HepG2 (cell line): ENCODE data around the gene HNRNPF. TPM values are rescaled to one million over a fixed set of nuclear protein-coding genes. Genes with fewer than 3 reads are reported as not detected.
A peak's percentile ranks its signal among the peaks of the same experiment; 100 is the strongest.

Experiments used
- AHR ChIP-seq: IDR thresholded peaks from 2 replicates; pipeline ENCODE4 v1.6.1; 2018; ENCODE audit warnings: missing genetic modification reagents, missing compliant biosample characterization
- CBX1 ChIP-seq: IDR thresholded peaks from one replicate; pipeline ENCODE4 v1.6.1; 2016; ENCODE audit warnings: antibody characterized with exemption, low read depth
- CC2D1A ChIP-seq: sonication (generic); formaldehyde crosslinking; IDR thresholded peaks from 2 replicates; pipeline ENCODE4 v1.8.1; 2023; ENCODE audit warnings: mild to moderate bottlenecking, missing genetic modification reagents
- CENPT ChIP-seq: sonication (generic); formaldehyde crosslinking; IDR thresholded peaks from 2 replicates; pipeline ENCODE4 v1.8.0; 2022; ENCODE audit warnings: low read depth, mild to moderate bottlenecking, moderate library complexity, missing genetic modification reagents
- FOXA3 ChIP-seq: IDR thresholded peaks from 2 replicates; pipeline ENCODE4 v1.6.1; 2016; ENCODE audit warnings: missing genetic modification reagents, missing compliant biosample characterization
- HDAC6 ChIP-seq: fragments of 200-600 bp; sonication (generic); IDR thresholded peaks from 2 replicates; pipeline ENCODE4 v1.7.0; 2017; ENCODE audit warnings: mild to moderate bottlenecking, antibody characterized with exemption, low read length, low read depth
- LCORL ChIP-seq, 2 experiments: fragments of 450-650 bp in 1 of 2; sonication (generic) in 1 of 2; formaldehyde crosslinking in 1 of 2; IDR thresholded peaks; 2 replicates each; pipeline versions ENCODE4 v1.5.0 to v1.6.1; 2017 to 2020; ENCODE audit warnings: antibody characterized with exemption in 1 of 2, missing genetic modification reagents in 1 of 2
- MTA3 ChIP-seq: sonication (generic); formaldehyde crosslinking; IDR thresholded peaks from 2 replicates; pipeline ENCODE4 v1.4.0; 2020; ENCODE audit warnings: missing genetic modification reagents
- NPAS2 ChIP-seq: sonication (generic); formaldehyde crosslinking; IDR thresholded peaks from 2 replicates; pipeline ENCODE4 v1.8.0; 2022; ENCODE audit warnings: mild to moderate bottlenecking, missing genetic modification reagents, borderline replicate concordance
- PITX1 ChIP-seq: sonication (generic); formaldehyde crosslinking; IDR thresholded peaks from 2 replicates; pipeline ENCODE4 v1.5.1; 2020; ENCODE audit warnings: mild to moderate bottlenecking, missing genetic modification reagents
- RAD21 ChIP-seq: fragments of 450-650 bp; formaldehyde crosslinking; IDR thresholded peaks from 2 replicates; pipeline ENCODE4 v1.5.0; 2020; ENCODE audit warnings: mild to moderate bottlenecking
- RCOR2 ChIP-seq: IDR thresholded peaks from 2 replicates; pipeline ENCODE4 v1.6.1; 2016; ENCODE audit warnings: missing biosample characterization, missing genetic modification reagents
- SMAD3 ChIP-seq: sonication (generic); formaldehyde crosslinking; IDR thresholded peaks from 2 replicates; pipeline ENCODE4 v1.4.0; 2020; ENCODE audit warnings: missing genetic modification reagents
- SP2 ChIP-seq: sonication (generic); formaldehyde crosslinking; IDR thresholded peaks from 2 replicates; pipeline ENCODE4 v1.5.1; 2020; ENCODE audit warnings: mild to moderate bottlenecking, missing genetic modification reagents
- SRSF9 ChIP-seq: fragments of 200-400 bp; formaldehyde crosslinking; IDR thresholded peaks from 2 replicates; pipeline ENCODE4 v1.6.1; 2018; ENCODE audit warnings: borderline replicate concordance, mild to moderate bottlenecking, low read depth, low read length; ENCODE audit not compliant: insufficient read depth, poor library complexity, severe bottlenecking
- TRIM24 ChIP-seq: sonication (generic); formaldehyde crosslinking; IDR thresholded peaks from 2 replicates; pipeline ENCODE4 v1.8.0; 2022; ENCODE audit warnings: mild to moderate bottlenecking, missing genetic modification reagents
- YEATS4 ChIP-seq: sonication (generic); formaldehyde crosslinking; IDR thresholded peaks from 2 replicates; pipeline ENCODE4 v1.4.0; 2020; ENCODE audit warnings: missing genetic modification reagents, borderline replicate concordance
- ZBTB21 ChIP-seq: sonication (generic); formaldehyde crosslinking; IDR thresholded peaks from 2 replicates; pipeline ENCODE4 v1.4.0; 2020; ENCODE audit warnings: missing genetic modification reagents
- ZBTB7B ChIP-seq: sonication (generic); formaldehyde crosslinking; IDR thresholded peaks from 2 replicates; pipeline ENCODE4 v1.4.0; 2020; ENCODE audit warnings: missing genetic modification reagents
- ZFP62 ChIP-seq: sonication (generic); formaldehyde crosslinking; IDR thresholded peaks from 2 replicates; pipeline ENCODE4 v1.4.0; 2020; ENCODE audit warnings: missing genetic modification reagents
- ZKSCAN1 ChIP-seq: fragments of 150-350 bp; IDR thresholded peaks from 2 replicates; pipeline ENCODE4 v1.6.1; 2014; ENCODE audit warnings: low read length
- ZKSCAN8 ChIP-seq: IDR thresholded peaks from 2 replicates; pipeline ENCODE4 v1.6.1; 2016; ENCODE audit warnings: borderline replicate concordance, missing genetic modification reagents, missing compliant biosample characterization
- ZNF605 ChIP-seq: sonication (generic); formaldehyde crosslinking; IDR thresholded peaks from 2 replicates; pipeline ENCODE4 v1.8.0; 2022; ENCODE audit warnings: mild to moderate bottlenecking, missing genetic modification reagents
- ZNF674 ChIP-seq: sonication (generic); formaldehyde crosslinking; IDR thresholded peaks from 2 replicates; pipeline ENCODE4 v1.5.0; 2020; ENCODE audit warnings: low read depth, mild to moderate bottlenecking, missing genetic modification reagents
- ZNF720 ChIP-seq: sonication (generic); formaldehyde crosslinking; IDR thresholded peaks from 2 replicates; pipeline ENCODE4 v1.4.0; 2020; ENCODE audit warnings: missing genetic modification reagents
- ZSCAN31 ChIP-seq: sonication (generic); formaldehyde crosslinking; IDR thresholded peaks from 2 replicates; pipeline ENCODE4 v1.5.0; 2020; ENCODE audit warnings: low read depth, mild to moderate bottlenecking, missing genetic modification reagents
- polyA plus RNA-seq, 8 experiments: library from polyadenylated mRNA; depleted of rRNA in 3 of 8; stranded (reverse) in 7 of 8; unstranded in 1 of 8; fragments of >200 nt; fragmentation: Illumina TruSeq in 4 of 8; extraction: Trizol in 4 of 8; gene quantifications; 2 replicates each; pipeline versions ENCODE4 v1.2.1 to v1.2.3, GENCODE V29; 2011 to 2016; ENCODE audit warnings: low read depth in 4 of 8, missing spikeins in 1 of 8, mixed read lengths in 1 of 8; ENCODE audit not compliant: insufficient read depth in 1 of 8
- total RNA-seq, 5 experiments: library from RNA; depleted of rRNA; stranded (reverse); fragments of >200 nt; fragmentation: Illumina TruSeq; extraction: Trizol; gene quantifications; 2 replicates each; pipeline ENCODE4 v1.2.3, GENCODE V29; 2016; ENCODE audit warnings: low read depth in 1 of 5
- TF ChIP-seq, protein P1 (sequence below): sonication (generic); formaldehyde crosslinking; IDR thresholded peaks from 2 replicates; pipeline ENCODE4 v1.5.0; 2020; ENCODE audit warnings: mild to moderate bottlenecking, missing genetic modification reagents
- TF ChIP-seq, protein P2 (sequence below), 2 experiments: IDR thresholded peaks; 2 replicates each; pipeline ENCODE4 v1.6.1; 2011 to 2012; ENCODE audit warnings: low read length in 2 of 2, borderline replicate concordance in 1 of 2, low read depth in 1 of 2, mild to moderate bottlenecking in 1 of 2, moderate library complexity in 1 of 2

The HNRNPF gene
- total and polyA plus RNA-seq, 2 of the 13 experiments (the other 11 are each of a cell fraction or from before 2014, with no cell fraction given) = 166 to 308 TPM

DNA sequence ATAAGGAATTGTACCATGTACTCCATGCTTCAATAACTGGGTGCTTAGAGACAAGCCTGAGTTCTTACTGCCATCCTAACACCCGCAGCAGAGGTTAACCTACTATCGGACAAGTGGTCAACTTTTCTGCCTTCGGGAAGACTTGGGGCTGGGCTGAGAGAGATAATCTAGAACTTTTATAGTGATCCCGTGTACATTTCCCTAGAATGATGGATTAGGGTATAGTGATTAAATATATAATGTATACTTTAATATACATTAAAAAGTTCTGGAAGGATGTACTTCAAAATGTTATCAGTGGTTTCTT, 12.2 kb upstream of the HNRNPF start (continued):
- TF ChIP-seq, protein P1, sequence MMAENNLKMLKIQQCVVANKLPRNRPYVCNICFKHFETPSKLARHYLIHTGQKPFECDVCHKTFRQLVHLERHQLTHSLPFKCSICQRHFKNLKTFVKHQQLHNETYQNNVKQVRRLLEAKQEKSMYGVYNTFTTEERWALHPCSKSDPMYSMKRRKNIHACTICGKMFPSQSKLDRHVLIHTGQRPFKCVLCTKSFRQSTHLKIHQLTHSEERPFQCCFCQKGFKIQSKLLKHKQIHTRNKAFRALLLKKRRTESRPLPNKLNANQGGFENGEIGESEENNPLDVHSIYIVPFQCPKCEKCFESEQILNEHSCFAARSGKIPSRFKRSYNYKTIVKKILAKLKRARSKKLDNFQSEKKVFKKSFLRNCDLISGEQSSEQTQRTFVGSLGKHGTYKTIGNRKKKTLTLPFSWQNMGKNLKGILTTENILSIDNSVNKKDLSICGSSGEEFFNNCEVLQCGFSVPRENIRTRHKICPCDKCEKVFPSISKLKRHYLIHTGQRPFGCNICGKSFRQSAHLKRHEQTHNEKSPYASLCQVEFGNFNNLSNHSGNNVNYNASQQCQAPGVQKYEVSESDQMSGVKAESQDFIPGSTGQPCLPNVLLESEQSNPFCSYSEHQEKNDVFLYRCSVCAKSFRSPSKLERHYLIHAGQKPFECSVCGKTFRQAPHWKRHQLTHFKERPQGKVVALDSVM (CRISPR knock-in tag) = peak; percentile 3; the same call in 1 of the 2 replicates
- TF ChIP-seq PITX1 (CRISPR knock-in tag) (no peak), FOXA3 (CRISPR knock-in tag) (no peak), AHR (CRISPR knock-in tag) (no peak), ZBTB21 (CRISPR knock-in tag) (peak; percentile 1; the same call in 1 of the 2 replicates), ZNF605 (CRISPR knock-in tag) (no peak), ZSCAN31 (CRISPR knock-in tag) (no peak), LCORL (IDR thresholded peaks at IDR 0.05) (no peak), LCORL (CRISPR knock-in tag; IDR thresholded peaks at IDR 0.05) (no peak), ZFP62 (no peak), SP2 (peak; percentile 3; the same call in 1 of the 2 replicates), SRSF9 (no peak), CBX1 (no peak), ZKSCAN1 (no peak), NPAS2 (CRISPR knock-in tag) (no peak), TRIM24 (0 out of 2 replicates have a peak, but pooled peaks have one; percentile 1), ZKSCAN8 (no peak), CENPT (no peak), SMAD3 (CRISPR knock-in tag) (no peak), ZNF720 (CRISPR knock-in tag) (no peak), ZNF674 (CRISPR knock-in tag) (no peak), RCOR2 (CRISPR knock-in tag) (0 out of 2 replicates have a peak, but pooled peaks have one; percentile 2), CC2D1A (CRISPR knock-in tag) (no peak), ZBTB7B (CRISPR knock-in tag) (no peak), MTA3 (CRISPR knock-in tag) (no peak), RAD21 (no peak), HDAC6 (no peak), YEATS4 (CRISPR knock-in tag) (no peak)
- TF ChIP-seq, protein P2, sequence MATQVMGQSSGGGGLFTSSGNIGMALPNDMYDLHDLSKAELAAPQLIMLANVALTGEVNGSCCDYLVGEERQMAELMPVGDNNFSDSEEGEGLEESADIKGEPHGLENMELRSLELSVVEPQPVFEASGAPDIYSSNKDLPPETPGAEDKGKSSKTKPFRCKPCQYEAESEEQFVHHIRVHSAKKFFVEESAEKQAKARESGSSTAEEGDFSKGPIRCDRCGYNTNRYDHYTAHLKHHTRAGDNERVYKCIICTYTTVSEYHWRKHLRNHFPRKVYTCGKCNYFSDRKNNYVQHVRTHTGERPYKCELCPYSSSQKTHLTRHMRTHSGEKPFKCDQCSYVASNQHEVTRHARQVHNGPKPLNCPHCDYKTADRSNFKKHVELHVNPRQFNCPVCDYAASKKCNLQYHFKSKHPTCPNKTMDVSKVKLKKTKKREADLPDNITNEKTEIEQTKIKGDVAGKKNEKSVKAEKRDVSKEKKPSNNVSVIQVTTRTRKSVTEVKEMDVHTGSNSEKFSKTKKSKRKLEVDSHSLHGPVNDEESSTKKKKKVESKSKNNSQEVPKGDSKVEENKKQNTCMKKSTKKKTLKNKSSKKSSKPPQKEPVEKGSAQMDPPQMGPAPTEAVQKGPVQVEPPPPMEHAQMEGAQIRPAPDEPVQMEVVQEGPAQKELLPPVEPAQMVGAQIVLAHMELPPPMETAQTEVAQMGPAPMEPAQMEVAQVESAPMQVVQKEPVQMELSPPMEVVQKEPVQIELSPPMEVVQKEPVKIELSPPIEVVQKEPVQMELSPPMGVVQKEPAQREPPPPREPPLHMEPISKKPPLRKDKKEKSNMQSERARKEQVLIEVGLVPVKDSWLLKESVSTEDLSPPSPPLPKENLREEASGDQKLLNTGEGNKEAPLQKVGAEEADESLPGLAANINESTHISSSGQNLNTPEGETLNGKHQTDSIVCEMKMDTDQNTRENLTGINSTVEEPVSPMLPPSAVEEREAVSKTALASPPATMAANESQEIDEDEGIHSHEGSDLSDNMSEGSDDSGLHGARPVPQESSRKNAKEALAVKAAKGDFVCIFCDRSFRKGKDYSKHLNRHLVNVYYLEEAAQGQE (IDR thresholded peaks at IDR 0.05; ENCODE audit: borderline replicate concordance in 1 of 2, low read depth in 1 of 2, low read length in 2 of 2) = no peak
